Right lobe of liver (tissue), 6 donors: ENCODE results near the gene FCF1. TPM values are rescaled to one million over a fixed set of nuclear protein-coding genes. Genes with fewer than 3 reads are reported as not detected.
"Not testable (repeated sequence)": the region's sequence is repeated elsewhere in the genome, so short reads cannot be mapped to it uniquely, and the experiment has no call there.

Source experiments
- ATAC-seq, 4 donors: fragments of 200-7000 bp; cut with Tn5 transposase; one replicate each; pipeline ENCODE4 v1.9.1; 2020; ENCODE audit warnings: mild to moderate bottlenecking in 4 of 4, moderate library complexity in 4 of 4
- DNase-seq, 3 donors: peaks; one replicate each; pipeline ENCODE4 v3.0.0-alpha.2; 2020
- H3K27ac ChIP-seq, 3 donors: fragments of 200-600 bp; one replicate each; pipeline ENCODE4 v1.8.0; 2022
- H3K27me3 ChIP-seq, 2 donors: fragments of 200-600 bp; one replicate each; pipeline ENCODE4 v1.8.0; 2022
- H3K36me3 ChIP-seq, 4 donors: fragments of 200-600 bp; sonication (generic) in 1 of 4; one replicate each; pipeline versions ENCODE4 v1.5.1 to v1.8.0; 2017 to 2022; ENCODE audit warnings: control low read depth in 1 of 4
- H3K4me1 ChIP-seq, 4 donors: fragments of 200-600 bp; sonication (generic) in 1 of 4; one replicate each; pipeline versions ENCODE4 v1.5.1 to v1.8.0; 2017 to 2022; ENCODE audit warnings: control low read depth in 1 of 4
- H3K4me3 ChIP-seq, 3 donors: fragments of 200-600 bp; one replicate each; pipeline ENCODE4 v1.8.0; 2022
- H3K9me3 ChIP-seq, 4 donors: fragments of 200-600 bp; sonication (generic) in 1 of 4; one replicate each; pipeline versions ENCODE4 v1.5.1 to v1.8.0; 2017 to 2022; ENCODE audit warnings: control low read depth in 1 of 4
- POLR2A ChIP-seq: fragments of 450-650 bp; IDR thresholded peaks from one replicate; pipeline ENCODE4 v1.6.1; 2017; ENCODE audit warnings: antibody characterized with exemption, mild to moderate bottlenecking
- WGBS: methylation state at CpG from one replicate; pipeline ENCODE4 v1.1.6; 2018; ENCODE audit warnings: low coverage, low lambda C conversion rate; ENCODE audit not compliant: insufficient coverage; ENCODE audit errors: missing lambda C conversion rate; 5-methylcytosine and 5-hydroxymethylcytosine counted together
- intact Hi-C, 2 donors: fragments of 100-400 bp; cut with DNase I; formaldehyde crosslinking; loops; one replicate each; pipeline versions ENCODE4 v1.11.2 to v1.14.1; 2022
- total RNA-seq, 6 experiments: library from RNA; depleted of rRNA in 2 of 6; stranded (reverse); fragments of >200 nt in 2 of 6; fragmentation: NEBNext Ultra II Directional in 3 of 6; extraction: Animal tissue kit (Norgen Biotek cat#: 25700) in 3 of 6; gene quantifications; one replicate each; pipeline versions ENCODE4 v1.1.0 to v1.2.4, GENCODE V29; 2016 to 2023
- TF ChIP-seq, protein P1 (sequence below), 4 donors: fragments of 200-600 bp in 3 of 4; fragments of 450-650 bp in 1 of 4; IDR thresholded peaks; one replicate each; pipeline versions ENCODE4 v1.5.1 to v1.8.0; 2016 to 2022; ENCODE audit warnings: antibody characterized with exemption in 4 of 4, mild to moderate bottlenecking in 2 of 4
- donor health status: DM: no; HTN: yes; CAD: no.
- donor health status: DM: no; HTN: no; CAD: no.
- donor health status: DM: no; HTN: no; CAD: no.
- donor health status: DM: no; HTN: yes; CAD: no.
- donor health status: DM: no; HTN: yes; CAD: no.

Gene FCF1
- total RNA-seq, 6 experiments from 2014 or later = 19.4 to 25.7 (median 22.5) TPM

DNA sequence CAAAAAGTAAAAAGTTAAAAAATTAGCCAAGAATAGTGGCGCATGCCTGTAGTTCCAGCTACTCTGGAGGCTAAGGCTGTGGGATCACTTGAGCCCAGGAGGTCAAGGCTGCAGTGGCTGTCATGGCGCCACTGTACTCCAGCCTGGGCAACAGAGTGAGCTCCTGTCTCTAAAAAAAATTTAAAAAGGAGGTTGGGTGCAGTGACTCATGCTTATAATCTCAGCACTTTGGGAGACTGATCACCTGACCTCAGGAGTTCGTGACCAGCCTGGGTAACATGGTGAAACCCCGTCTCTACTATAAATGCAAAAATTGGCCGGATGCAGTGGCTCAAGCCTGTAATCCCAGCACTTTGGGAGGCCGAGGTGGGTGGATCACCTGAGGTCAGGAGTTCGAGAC, 42.0 kb downstream of the FCF1 start:
- intact Hi-C loops = no loop called here
- Histone ChIP-seq H3K4me3 (no peak overlapping the region), H3K27ac (no peak overlapping the region), H3K36me3 (no peaks in the 10 kb centered on the region), H3K27me3 (no peaks in the 10 kb centered on the region), H3K9me3 (no peaks in the 10 kb centered on the region), H3K4me1 (no peaks in the 10 kb centered on the region)
- TF ChIP-seq POLR2A = no peak
- TF ChIP-seq, protein P1, sequence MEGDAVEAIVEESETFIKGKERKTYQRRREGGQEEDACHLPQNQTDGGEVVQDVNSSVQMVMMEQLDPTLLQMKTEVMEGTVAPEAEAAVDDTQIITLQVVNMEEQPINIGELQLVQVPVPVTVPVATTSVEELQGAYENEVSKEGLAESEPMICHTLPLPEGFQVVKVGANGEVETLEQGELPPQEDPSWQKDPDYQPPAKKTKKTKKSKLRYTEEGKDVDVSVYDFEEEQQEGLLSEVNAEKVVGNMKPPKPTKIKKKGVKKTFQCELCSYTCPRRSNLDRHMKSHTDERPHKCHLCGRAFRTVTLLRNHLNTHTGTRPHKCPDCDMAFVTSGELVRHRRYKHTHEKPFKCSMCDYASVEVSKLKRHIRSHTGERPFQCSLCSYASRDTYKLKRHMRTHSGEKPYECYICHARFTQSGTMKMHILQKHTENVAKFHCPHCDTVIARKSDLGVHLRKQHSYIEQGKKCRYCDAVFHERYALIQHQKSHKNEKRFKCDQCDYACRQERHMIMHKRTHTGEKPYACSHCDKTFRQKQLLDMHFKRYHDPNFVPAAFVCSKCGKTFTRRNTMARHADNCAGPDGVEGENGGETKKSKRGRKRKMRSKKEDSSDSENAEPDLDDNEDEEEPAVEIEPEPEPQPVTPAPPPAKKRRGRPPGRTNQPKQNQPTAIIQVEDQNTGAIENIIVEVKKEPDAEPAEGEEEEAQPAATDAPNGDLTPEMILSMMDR (IDR thresholded peaks at IDR 0.05) = no peak
- DNase-seq = no peak
- WGBS = 91% methylated on average over 4 of the region's 7 CpGs
- no peak for ATAC-seq

DNA sequence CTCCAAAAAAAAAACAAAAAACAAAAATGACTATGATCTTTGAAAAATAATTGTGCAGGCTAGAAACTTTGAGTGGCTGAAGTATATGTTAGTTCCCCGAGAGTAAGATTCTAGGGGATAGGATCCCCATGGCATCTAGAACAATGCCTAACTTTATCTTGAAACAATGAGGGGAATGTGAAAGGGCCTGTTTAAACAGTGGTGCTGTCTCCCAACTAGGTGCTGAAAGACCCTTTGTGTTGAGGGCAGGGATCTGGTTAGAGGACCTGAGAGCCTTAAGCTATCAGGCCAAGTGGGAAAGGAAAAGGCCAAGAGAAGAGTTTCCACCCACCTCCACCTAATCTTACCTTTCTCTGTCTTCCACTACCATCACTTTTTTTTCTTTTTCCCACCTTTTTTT, 43.4 kb downstream of the FCF1 start:
- Histone ChIP-seq H3K27me3 (no peaks in the 10 kb centered on the region), H3K27ac (no peak overlapping the region), H3K36me3 (no peaks in the 10 kb centered on the region), H3K9me3 (no peaks in the 10 kb centered on the region), H3K4me3 (no peak overlapping the region), H3K4me1 (no peaks in the 10 kb centered on the region)
- ATAC-seq (no peak), DNase-seq (no peak)
- WGBS = 86% methylated on average over 1 of the region's 1 CpG
- TF ChIP-seq POLR2A = no peak
- TF ChIP-seq, protein P1 (IDR thresholded peaks at IDR 0.05) = no peak
- intact Hi-C loops = no loop called here

DNA sequence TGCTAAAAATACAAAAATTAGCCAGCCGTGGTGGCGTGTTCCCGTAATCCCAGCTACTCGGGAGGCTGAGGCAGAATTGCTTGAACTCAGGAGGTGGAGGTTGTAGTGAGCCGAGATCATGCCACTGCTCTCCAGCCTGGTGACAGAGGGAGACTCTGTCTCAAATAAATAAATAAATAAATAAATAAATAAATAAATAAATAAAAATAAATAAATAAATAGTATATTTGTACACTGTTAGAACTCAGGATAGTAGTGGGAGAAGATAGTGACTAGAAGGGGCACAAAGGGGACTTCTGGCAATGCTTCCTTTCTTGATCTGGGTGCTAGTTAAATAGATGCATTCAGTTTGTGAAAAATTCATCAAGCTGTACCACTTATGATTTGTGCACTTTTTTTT, 45.6 kb downstream of the FCF1 start:
- 89% methylated on average over 5 of the region's 5 CpGs for WGBS
- ATAC-seq, DNase-seq, intact Hi-C loops, H3K4me1 ChIP-seq, H3K9me3 ChIP-seq, H3K27ac ChIP-seq, H3K4me3 ChIP-seq, H3K36me3 ChIP-seq, H3K27me3 ChIP-seq: not testable (repeated sequence)

DNA sequence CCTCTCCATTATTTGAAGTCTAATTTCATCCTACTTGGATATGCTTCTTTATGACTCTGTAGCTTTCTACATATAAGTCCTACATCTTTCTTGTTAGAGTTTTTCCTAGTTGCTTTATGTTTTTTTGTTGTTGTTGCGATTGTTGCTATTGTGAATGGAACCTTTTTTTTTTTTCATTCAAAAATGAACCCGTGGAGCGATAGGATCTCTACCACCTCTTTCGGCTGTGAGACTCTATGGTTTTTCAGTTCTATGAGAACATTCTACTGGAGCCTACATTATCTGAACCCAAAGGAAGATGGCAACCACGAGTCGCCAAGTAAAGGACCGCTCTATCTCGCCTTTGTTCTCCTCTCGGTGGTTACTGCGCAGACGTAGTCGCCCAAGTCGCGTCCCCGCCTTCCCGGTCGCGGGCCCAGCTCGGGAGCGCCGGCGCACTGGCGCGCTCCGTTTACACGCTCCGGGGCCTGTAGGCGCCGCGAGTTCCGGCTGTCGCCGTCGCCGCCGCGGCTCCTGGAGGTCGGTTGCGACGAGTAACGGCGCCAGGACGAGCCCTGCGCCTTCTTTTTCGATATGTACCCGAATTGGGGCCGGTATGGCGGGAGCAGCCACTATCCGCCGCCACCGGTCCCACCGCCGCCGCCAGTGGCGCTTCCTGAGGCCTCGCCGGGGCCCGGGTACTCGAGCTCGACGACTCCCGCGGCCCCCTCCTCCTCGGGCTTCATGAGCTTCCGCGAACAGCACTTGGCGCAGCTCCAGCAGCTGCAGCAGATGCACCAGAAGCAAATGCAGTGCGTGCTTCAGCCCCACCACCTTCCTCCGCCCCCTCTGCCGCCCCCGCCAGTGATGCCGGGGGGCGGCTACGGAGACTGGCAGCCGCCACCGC, 50.2 kb downstream of the FCF1 start, which contains the start of gene YLPM1:
TSS of gene YLPM1 (plus strand) at position 400 of the 886 bp plus-strand sequence. CDS start at position 574, 174 bp downstream.
- TF ChIP-seq, protein P1 (IDR thresholded peaks at IDR 0.05) = peak; percentile 29 to 74 (median 66)
- peak; percentile 88 for TF ChIP-seq POLR2A
- H3K4me1 ChIP-seq = peaks cover 0 to 24% (median 8%) of the 10 kb centered on the region in 4 donors
- intact Hi-C loops = no loop called here

More for the DNA sequence above, 50.2 kb downstream of the FCF1 start, which contains the start of gene YLPM1:
- no peaks in the 10 kb centered on the region for H3K36me3 ChIP-seq
- peak within 1 kb of the TSS; percentile 70 to 89 (median 76) for H3K27ac ChIP-seq
- WGBS = 0% methylated on average over 22 of the region's 76 CpGs
- peak within 1 kb of the TSS; percentile 96 to 98 (median 96) for H3K4me3 ChIP-seq
- DNase-seq (peak; percentile 92 to 95 (median 94)), ATAC-seq (peak; percentile 99 to 100 (median 99))
- H3K27me3 ChIP-seq = no peaks in the 10 kb centered on the region
- H3K9me3 ChIP-seq = no peaks in the 10 kb centered on the region
